GM19324 (cell line): Measurements from ENCODE around the gene RAD51C.
"Not testable (repeated sequence)": the region's sequence is repeated elsewhere in the genome, so short reads cannot be mapped to it uniquely, and the experiment has no call there.

Experiments used
- ATAC-seq: cut with Tn5 transposase; IDR thresholded peaks from one replicate; pipeline ENCODE4 v1.9.1; 2021; ENCODE audit warnings: mild to moderate bottlenecking, moderate library complexity; ENCODE audit not compliant: unreplicated experiment, low FRiP score

RAD51C gene

GRCh38 chr17:58680038-58680369 is 12.4 kb upstream of the RAD51C start:
- no peak for ATAC-seq

- ATAC-seq = no peak
Measured at GRCh38 chr17:58684003-58684402, 8.4 kb upstream of the RAD51C start.

GRCh38 chr17:58684462-58684861 is 7.9 kb upstream of the RAD51C start:
- ATAC-seq = not testable (repeated sequence)

GRCh38 chr17:58686980-58687379 is 5.4 kb upstream of the RAD51C start:
- ATAC-seq = no peak

- no peak for ATAC-seq
Measured at GRCh38 chr17:58688521-58688920, 3.9 kb upstream of the RAD51C start.

GRCh38 chr17:58690033-58690432 is 2.4 kb upstream of the RAD51C start:
- not testable (repeated sequence) for ATAC-seq

- ATAC-seq = no peak
Measured at GRCh38 chr17:58691701-58692238, 632 bp upstream of the RAD51C start, which contains the start of gene TEX14. TEX14 (minus strand) TSS chr17:58692045; CDS start chr17:58652001, 40,044 bp downstream.

GRCh38 chr17:58693208-58693607 is 806 bp downstream of the RAD51C start:
- no peak for ATAC-seq

DNA sequence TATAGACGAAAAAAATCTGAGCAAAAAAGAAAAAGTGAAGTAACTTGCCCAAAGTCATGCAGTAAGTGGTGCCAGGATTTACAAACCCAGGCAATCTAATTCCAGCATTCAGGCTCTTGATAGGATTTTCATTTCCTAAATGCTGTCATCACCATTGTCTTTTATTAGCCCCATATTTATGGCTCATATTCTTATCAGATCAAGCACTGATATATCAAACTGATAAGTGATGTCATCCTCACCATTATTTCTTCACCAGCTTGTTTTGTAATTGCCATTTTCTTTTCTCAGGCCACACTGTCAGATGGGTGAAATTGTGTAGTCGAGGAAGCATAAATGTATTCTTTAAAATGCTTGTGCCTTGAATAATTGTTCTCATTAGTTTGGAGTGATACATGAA is 1.3 kb downstream of the RAD51C start:
- no peak for ATAC-seq

DNA sequence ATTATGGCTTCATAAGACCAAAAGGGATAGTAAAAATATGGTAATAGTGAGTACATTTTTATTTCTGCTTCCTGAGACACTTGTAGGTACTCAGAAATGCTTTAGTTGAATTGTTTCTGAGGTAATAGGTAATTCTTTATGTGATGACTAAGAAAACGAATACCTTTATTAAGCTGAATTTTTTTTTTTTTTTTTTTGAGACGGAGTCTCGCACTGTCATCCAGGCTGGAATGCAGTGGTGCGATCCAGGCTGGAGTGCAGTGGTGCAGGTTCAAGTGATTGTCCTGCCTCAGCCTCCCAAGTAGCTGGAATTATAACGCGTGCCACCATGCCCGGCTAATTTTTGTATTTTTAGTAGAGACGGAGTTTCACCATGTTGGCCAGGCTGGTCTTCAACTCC is 1.9 kb downstream of the RAD51C start:
- ATAC-seq = no peak

DNA sequence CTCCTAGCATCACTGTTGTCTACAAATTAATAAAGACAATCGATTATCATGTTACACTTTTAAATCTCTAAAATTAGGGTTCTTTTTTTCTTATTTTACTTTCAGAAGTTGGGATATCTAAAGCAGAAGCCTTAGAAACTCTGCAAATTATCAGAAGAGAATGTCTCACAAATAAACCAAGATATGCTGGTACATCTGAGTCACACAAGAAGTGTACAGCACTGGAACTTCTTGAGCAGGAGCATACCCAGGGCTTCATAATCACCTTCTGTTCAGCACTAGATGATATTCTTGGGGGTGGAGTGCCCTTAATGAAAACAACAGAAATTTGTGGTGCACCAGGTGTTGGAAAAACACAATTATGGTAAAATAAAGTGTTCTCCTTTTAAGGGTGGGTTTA is 2.4 kb downstream of the RAD51C start:
- ATAC-seq = no peak

DNA sequence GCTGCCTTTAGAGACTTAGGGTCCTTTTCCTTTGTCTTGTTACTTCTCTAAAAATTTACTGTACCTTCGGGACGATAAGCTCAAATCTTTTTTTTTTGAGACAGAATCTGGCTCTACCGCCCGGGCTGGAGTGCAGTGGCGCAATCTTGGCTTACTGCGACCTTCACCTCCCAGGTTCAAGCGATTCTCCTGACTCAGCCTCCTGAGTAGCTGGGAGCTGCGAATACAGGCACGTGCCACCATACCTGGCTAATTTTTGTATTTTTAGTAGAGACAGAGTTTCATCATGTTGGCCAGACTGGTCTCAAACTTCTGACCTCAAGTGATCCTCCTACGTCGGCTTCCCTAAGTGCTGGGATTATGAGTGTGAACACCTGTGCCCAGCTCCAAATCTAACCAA is 7.4 kb downstream of the RAD51C start:
- no peak for ATAC-seq

DNA sequence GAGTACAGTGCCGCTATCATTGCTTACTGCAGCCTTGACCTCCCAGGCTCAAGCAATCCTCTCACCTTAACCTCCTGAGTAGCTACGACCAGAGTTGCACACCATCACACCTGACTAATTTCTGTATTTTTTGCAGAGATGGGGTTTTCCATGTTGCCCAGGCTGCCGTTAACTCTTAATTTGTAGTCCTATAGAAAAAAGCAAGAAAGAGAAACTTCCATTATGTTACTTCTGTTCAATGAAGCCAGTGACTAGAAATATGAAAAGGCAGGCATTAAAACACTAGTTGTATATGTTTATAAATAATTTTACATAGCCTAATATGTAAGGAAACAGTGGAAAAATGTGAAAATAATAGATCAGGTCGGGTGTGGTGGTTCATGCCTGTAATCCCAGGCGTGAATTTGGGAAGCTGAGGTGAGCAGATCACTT is 9.7 kb downstream of the RAD51C start:
- no peak for ATAC-seq

GRCh38 chr17:58702708-58703107 is 10.3 kb downstream of the RAD51C start:
- ATAC-seq = no peak

DNA sequence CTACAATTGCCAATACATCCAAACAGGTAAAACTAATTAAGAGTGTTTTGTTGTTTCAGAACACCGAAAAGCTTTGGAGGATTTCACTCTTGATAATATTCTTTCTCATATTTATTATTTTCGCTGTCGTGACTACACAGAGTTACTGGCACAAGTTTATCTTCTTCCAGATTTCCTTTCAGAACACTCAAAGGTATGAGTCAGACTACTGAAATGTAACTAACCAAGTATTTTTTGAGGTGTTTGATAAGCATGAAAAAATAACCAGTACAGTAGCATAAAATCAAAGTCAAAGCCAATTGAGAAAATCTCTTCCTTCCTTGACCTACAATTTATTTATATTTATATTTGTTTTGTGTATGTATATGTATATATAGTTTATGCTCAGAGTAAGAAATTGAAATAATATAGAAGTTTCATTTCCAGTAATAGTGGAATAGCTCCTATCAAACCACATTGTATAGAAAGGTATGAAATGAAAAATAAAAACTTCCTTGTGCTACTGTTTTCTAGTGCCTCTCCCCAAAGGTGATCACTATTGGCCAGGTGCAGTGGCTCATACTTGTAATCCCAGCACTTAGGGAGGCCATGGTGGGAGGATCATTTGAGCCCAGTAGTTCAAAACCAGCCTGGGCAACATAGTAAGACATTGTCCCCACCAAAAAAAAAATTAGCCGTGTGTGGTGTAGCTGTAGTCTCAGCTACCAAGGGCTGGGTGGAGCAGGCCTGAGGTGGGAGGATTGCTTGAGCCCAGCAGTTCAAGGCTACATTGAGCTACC is 10.9 kb downstream of the RAD51C start:
- no peak for ATAC-seq

DNA sequence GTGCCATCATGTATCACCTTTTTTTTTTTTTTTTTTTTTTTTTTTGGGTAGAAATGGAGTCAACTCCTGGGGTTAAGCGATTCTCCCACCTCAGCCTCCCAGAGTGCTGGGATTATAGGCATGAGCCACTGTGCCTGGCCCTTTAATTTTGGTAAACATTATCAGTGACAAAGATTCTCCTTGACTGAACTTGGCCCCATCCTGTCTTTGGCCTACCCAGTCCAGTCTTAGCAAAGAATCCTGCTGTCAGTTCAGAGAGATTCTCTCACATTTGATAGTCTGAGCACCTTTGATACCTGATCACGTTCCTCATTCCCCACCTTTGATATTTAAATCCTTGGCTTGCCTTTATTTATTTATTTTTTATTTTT is 11.5 kb downstream of the RAD51C start:
- ATAC-seq = no peak

GRCh38 chr17:58706351-58707140 is 14.1 kb downstream of the RAD51C start:
- ATAC-seq = no peak

DNA sequence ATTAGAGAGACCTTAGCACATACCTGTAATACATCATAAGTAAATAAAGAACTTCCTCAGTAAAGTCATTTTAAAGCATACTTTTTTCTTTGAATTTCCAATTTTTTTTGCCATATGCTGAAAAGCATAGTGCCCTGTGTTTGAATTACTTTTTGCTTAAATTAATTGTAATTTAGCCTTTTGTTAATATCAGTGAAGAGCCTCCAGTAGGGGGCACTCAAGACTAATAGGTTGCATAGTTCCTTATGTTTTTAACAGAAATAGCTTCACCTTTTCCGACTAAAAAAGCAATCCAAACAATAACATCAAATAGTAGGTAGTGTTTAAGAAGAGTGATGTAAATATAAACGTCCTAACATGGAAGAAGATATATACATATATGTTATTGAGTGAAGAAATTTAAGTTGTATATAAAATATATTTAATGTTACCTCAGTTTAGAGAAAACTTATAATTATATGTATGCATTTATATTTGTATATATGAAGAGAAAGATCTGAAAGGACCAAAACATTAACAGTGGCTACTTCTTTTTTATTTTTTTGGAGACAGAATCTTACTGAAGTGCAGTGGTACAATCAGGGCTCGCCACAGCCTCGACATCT is 18.6 kb downstream of the RAD51C start:
- no peak for ATAC-seq

- ATAC-seq = no peak
Measured at GRCh38 chr17:58722274-58722673, 29.9 kb downstream of the RAD51C start.

GRCh38 chr17:58722696-58723095 is 30.3 kb downstream of the RAD51C start:
- ATAC-seq = no peak

DNA sequence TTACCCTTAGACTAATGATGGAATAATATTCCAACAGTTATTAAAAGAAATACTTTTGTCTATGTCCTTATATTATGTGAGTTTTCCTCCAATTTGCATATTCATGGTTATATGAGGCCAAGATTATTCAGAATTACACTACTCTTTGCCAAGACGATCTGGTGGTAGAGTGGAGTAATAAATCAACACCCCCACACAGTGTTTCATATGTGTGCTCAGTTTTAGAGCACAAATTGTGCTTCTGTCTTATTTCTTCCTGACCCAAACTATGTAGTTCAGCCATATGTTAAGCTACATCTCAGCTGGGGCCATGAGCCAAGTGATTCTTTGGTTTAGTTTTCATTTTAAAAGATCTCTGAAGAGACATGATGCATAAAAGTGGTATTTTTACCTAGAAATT is 36.4 kb downstream of the RAD51C start:
- ATAC-seq = no peak
